ENCODE results near the gene CENPX.

DNA sequence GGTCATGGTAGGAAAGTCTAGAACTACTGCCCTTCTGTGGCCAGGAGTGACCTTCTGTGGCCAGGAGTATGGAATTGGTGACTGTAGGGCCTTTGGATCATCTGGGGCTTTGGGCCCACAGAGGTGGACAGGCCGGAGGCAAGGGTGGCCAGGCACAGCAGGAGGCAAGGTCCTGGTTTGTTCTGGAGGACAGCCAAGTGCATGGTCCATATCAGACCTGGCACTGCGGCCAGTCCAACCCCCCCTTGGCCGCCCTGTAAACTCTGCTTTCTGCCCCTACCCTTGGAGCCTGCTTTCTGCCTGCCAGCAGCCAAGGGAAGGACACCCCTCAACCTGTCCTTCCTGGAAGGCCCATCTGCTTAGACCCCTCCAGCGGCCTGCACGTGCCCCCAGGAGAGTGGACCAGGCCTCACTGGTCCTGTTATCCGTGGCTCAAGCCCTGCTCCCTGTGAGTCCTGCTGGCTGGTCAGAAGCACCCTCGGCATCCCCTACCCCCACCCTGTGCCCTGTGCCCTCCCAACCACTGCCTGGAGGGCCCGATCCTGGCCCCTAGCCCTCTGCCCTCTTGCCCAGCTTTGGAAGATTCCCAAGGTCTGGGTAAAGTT is 17.1 kb upstream of the CENPX start:
- TF ChIP-seq TAF1 (IDR thresholded peaks at IDR 0.05; ENCODE audit: borderline replicate concordance, low read depth, low read length) (no peak), POLR2A (IDR thresholded peaks at IDR 0.05; ENCODE audit: low read depth, low read length) (no peak)
